Left lung (tissue), 10 donors: ENCODE results near the gene TPCN2. TPM values are rescaled to one million over a fixed set of nuclear protein-coding genes. Genes with fewer than 3 reads are reported as not detected.

Source experiments
- ATAC-seq: fragments of 200-7000 bp; cut with Tn5 transposase; one replicate; pipeline ENCODE4 v1.9.1; 2020; ENCODE audit warnings: moderate library complexity
- DNase-seq, 4 donors: peaks; one replicate each; pipeline ENCODE4 v3.0.0-alpha.2; 2013 to 2020
- H3K27ac ChIP-seq, 2 donors: fragments of 200-600 bp; sonication (generic) in 1 of 2; one replicate each; pipeline versions ENCODE4 v1.5.0 to v1.8.0; 2020 to 2021
- H3K27me3 ChIP-seq, 2 donors: fragments of 200-600 bp; sonication (generic) in 1 of 2; one replicate each; pipeline versions ENCODE4 v1.5.0 to v1.8.0; 2020 to 2021
- H3K36me3 ChIP-seq, 2 donors: fragments of 200-600 bp; sonication (generic) in 1 of 2; one replicate each; pipeline versions ENCODE4 v1.5.0 to v1.8.0; 2020 to 2021
- H3K4me1 ChIP-seq, 2 donors: fragments of 200-600 bp; one replicate each; pipeline ENCODE4 v1.8.0; 2021
- H3K4me3 ChIP-seq, 2 donors: fragments of 200-600 bp; sonication (generic) in 1 of 2; one replicate each; pipeline versions ENCODE4 v1.5.0 to v1.8.0; 2020 to 2021; ENCODE audit warnings: mild to moderate bottlenecking in 1 of 2
- H3K9me3 ChIP-seq, 2 donors: fragments of 200-600 bp; sonication (generic) in 1 of 2; one replicate each; pipeline versions ENCODE4 v1.5.0 to v1.8.0; 2020 to 2021
- intact Hi-C, 2 donors: fragments of 100-400 bp; cut with DNase I; formaldehyde crosslinking; loops; one replicate each; pipeline versions ENCODE4 v1.11.2 to v1.14.2; 2022
- polyA plus RNA-seq, 6 donors: library from polyadenylated mRNA; unstranded; fragments of 120-200 nt; gene quantifications; one replicate each; pipeline ENCODE4 v1.2.1, GENCODE V29; 2013; ENCODE audit not compliant: insufficient read length in 6 of 6
- total RNA-seq, 2 donors: library from RNA; stranded (reverse); fragmentation: NEBNext Ultra II Directional; extraction: Animal tissue kit (Norgen Biotek cat#: 25700); gene quantifications; one replicate each; pipeline ENCODE4 v1.2.1, GENCODE V29; 2021
- TF ChIP-seq, protein P1 (sequence below), 2 donors: fragments of 200-600 bp; sonication (generic) in 1 of 2; IDR thresholded peaks; one replicate each; pipeline versions ENCODE4 v1.5.0 to v1.8.0; 2021; ENCODE audit warnings: antibody characterized with exemption in 2 of 2
- donor health status: DM: no; HTN: yes; CAD: no.
- donor health status: DM: no; HTN: no; CAD: no.

The TPCN2 gene
- total and polyA plus RNA-seq, 8 donors: 12.1 to 22.0 (median 14.9) TPM

DNA sequence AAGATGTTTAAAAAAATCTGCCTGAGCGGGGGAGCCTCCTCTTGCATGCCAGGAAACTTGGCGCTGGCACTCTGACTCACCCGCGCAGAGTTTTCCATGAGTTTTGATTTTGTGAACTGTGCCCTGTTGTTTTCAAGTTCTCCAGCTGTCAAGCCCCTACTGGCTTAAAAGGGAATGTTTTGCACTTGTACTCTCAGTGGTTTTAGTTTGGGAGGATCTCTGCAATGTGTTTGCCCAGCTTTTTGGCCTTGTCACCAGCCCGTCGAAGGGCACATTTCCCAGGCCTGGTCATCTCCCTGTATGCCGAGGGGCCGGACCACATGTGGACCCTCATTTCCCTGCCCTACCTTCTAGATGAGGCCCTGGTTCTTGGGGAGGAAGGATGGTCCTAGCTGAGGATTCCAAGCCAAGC, 47.9 kb upstream of the TPCN2 start:
- Histone ChIP-seq H3K36me3 (no peaks in the 10 kb centered on the region), H3K9me3 (no peaks in the 10 kb centered on the region), H3K4me3 (no peak overlapping the region), H3K27ac (no peak overlapping the region), H3K27me3 (peaks cover 0 to 46% of the 10 kb centered on the region in 2 donors), H3K4me1 (peaks cover 0 to 7% of the 10 kb centered on the region in 2 donors)
- intact Hi-C loops: no loop called here
- TF ChIP-seq, protein P1, sequence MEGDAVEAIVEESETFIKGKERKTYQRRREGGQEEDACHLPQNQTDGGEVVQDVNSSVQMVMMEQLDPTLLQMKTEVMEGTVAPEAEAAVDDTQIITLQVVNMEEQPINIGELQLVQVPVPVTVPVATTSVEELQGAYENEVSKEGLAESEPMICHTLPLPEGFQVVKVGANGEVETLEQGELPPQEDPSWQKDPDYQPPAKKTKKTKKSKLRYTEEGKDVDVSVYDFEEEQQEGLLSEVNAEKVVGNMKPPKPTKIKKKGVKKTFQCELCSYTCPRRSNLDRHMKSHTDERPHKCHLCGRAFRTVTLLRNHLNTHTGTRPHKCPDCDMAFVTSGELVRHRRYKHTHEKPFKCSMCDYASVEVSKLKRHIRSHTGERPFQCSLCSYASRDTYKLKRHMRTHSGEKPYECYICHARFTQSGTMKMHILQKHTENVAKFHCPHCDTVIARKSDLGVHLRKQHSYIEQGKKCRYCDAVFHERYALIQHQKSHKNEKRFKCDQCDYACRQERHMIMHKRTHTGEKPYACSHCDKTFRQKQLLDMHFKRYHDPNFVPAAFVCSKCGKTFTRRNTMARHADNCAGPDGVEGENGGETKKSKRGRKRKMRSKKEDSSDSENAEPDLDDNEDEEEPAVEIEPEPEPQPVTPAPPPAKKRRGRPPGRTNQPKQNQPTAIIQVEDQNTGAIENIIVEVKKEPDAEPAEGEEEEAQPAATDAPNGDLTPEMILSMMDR (IDR thresholded peaks at IDR 0.05): no peak
- DNase-seq (peak; percentile 13 to 59 (median 30)), ATAC-seq (peak; percentile 45)

DNA sequence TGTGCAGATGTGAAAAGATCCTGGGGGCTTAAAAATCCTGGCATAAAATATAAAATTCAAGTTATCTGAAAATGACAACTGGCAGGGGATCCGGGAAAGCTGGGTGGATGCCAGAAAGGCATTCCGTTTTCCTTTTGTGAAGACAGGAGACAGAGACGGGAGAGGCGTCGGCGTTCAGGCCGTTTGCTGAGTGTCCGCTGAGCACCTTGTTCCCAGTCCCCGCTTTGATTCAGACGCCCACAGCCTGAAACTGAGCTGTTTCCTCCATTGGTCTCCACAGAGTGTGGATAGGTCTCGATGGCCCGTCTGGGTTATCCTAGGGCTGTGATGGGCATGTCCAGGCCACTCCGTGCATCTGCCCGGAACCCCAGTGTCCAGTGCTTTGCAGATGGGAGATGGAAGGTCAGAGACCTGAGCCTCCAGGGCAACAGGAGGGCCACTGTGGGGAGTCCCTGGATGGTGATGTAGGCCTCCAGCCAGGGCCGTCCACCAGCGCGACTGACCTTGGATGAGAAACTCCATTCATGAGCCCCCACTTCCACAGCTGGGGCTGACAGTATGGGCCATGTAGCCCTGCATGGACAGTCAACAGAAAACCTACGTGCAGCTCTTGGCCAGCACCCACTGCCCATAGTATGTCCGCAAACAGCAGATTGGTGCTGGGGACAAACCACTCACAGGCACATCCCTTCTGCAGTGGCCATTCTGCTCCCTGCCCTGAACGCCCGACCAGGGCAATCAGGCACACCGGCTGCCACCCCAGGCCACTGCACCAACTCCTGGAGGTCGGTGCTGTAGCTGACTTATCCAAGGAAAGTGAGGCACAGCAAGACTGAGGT, 47.3 kb upstream of the TPCN2 start:
- Histone ChIP-seq H3K27ac (no peak overlapping the region), H3K4me3 (no peak overlapping the region), H3K27me3 (peaks cover 0 to 53% of the 10 kb centered on the region in 2 donors), H3K9me3 (no peaks in the 10 kb centered on the region), H3K36me3 (no peaks in the 10 kb centered on the region), H3K4me1 (peaks cover 0 to 7% of the 10 kb centered on the region in 2 donors)
- DNase-seq (peak in 2 of 4 donors; percentile 26 to 58), ATAC-seq (no peak)
- intact Hi-C loops: no loop called here
- TF ChIP-seq, protein P1 (IDR thresholded peaks at IDR 0.05): no peak

DNA sequence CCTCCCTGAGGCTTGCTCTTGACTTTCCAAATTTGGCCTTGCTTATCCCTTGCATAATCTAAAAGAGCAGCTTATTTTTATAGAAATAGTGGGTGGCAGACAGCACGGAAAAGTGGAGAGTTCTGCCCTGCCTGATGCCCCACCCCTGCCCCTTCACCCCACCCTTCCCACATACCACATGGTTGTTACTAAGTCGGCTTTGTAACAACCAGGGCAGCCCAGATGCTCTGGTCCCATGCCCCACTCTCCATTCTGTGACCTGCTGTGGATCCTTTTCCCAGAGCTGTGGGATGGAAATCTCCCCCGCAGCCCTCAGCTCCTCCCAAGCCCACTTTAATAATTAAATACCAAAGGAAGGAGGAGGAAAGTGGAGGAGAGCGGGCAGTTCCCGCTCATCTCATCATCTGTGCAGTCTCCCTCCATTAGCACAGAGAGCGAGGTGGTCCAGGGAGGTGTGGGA, 46.6 kb upstream of the TPCN2 start:
- TF ChIP-seq, protein P1 (IDR thresholded peaks at IDR 0.05): no peak
- ATAC-seq (no peak), DNase-seq (peak in 1 of 4 donors; percentile 5)
- Histone ChIP-seq H3K36me3 (no peaks in the 10 kb centered on the region), H3K27ac (no peak overlapping the region), H3K4me3 (no peak overlapping the region), H3K4me1 (peaks cover 0 to 7% of the 10 kb centered on the region in 2 donors), H3K27me3 (peaks cover 0 to 59% of the 10 kb centered on the region in 2 donors), H3K9me3 (no peaks in the 10 kb centered on the region)
- intact Hi-C loops: no loop called here

DNA sequence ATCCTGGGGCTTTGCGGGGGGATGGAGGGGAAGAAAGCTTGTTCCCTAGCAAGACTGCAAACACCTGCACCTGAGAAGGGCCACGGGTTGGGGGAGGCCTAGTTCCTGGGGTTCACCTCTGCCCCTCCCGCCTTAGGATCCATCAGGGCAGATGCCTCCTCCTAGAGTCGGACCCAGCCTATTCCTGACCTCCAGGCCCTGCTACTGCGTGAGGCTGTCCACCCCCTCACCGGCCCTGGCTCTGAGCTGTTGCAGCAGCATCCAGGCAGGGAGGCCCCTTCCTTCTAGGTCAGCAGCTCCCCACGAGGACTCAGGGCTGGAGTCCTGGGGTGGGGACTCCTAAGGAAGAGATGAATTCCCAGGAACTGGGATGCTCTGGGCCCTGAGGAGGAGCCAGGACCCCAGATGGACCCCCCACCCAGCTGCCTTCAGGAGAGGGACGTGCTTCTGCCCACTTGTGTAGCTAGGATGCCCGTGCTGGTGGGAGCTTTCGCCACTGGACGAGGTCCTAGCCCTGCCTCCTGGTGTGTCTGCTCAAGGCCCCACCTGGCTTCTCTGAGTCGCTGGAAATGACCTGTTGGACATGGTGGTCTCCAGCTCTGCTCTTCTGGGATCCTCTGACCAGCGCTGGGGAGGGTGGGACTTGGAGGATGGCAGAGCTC, 46.0 kb upstream of the TPCN2 start:
- H3K27ac ChIP-seq: no peak overlapping the region
- H3K36me3 ChIP-seq: no peaks in the 10 kb centered on the region
- no peaks in the 10 kb centered on the region for H3K9me3 ChIP-seq
- peak in 2 of 4 donors; percentile 22 to 41 for DNase-seq
- TF ChIP-seq, protein P1 (IDR thresholded peaks at IDR 0.05): no peak
- H3K4me1 ChIP-seq: peaks cover 0 to 7% of the 10 kb centered on the region in 2 donors
- peaks cover 0 to 64% of the 10 kb centered on the region in 2 donors for H3K27me3 ChIP-seq
- no peak for ATAC-seq
- intact Hi-C loops: no loop called here
- no peak overlapping the region for H3K4me3 ChIP-seq

DNA sequence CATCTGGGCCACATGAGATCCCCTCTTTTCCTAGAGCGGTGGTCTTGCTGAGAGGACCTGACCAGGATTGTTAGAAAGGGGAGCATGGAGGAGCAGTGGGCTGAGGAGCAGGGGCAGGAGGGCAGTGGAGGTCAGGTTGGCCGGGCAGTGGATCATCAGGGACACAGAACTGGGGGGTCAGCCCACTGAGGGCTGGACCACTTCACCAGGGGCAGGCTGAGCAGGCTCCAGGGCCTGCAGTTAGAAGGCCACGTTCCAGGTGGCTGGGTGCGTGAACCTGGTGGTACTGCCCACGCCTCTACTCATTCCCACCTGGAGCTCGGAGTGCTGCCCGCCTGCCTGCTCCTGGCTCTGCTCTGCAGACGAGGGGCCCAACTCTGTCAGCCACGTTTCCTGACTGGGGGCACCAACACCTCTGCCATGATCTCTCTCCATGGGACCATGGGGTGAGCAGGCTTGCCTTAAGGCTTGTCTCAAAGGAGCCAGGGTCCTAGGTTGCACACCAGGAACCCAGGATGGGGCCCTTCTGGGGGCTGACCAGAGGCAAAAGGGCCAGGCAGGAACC, 45.3 kb upstream of the TPCN2 start:
- Histone ChIP-seq H3K9me3 (no peaks in the 10 kb centered on the region), H3K4me1 (peaks cover 0 to 7% of the 10 kb centered on the region in 2 donors), H3K36me3 (no peaks in the 10 kb centered on the region), H3K4me3 (no peak overlapping the region), H3K27ac (no peak overlapping the region), H3K27me3 (peaks cover 0 to 70% of the 10 kb centered on the region in 2 donors)
- DNase-seq: peak in 1 of 4 donors; percentile 30
- TF ChIP-seq, protein P1 (IDR thresholded peaks at IDR 0.05): no peak
- intact Hi-C loops: no loop called here
- no peak for ATAC-seq
